PC-3 (cell line): ENCODE data around the gene PRR4. TPM values are rescaled to one million over a fixed set of nuclear protein-coding genes. Genes with fewer than 3 reads are reported as not detected.

Source experiments
- ATAC-seq: fragments of 200-7000 bp; cut with Tn5 transposase; 2 replicates; pipeline ENCODE4 v1.9.1; 2020; ENCODE audit warnings: mild to moderate bottlenecking, moderate library complexity
- Bru-seq: library from RNA; stranded (reverse); fragments of 400-500 nt; gene quantifications from one replicate; lab custom pipeline; 2021; lab: Mats Ljungman, UMichigan
- BruChase-seq, 2 experiments: library from RNA; stranded (reverse); fragments of 400-500 nt; gene quantifications; one replicate each; lab custom pipeline; 2021; lab: Mats Ljungman, UMichigan
- BruUV-seq: library from RNA; stranded (reverse); fragments of 400-500 nt; replicated peaks from 2 replicates; lab custom pipeline; 2021; lab: Mats Ljungman, UMichigan
- CTCF ChIA-PET: fragments of 300-600 bp; sonication (Branson Sonifier 250); formaldehyde crosslinking; loops from one replicate; lab custom pipeline; 2022; ENCODE audit warnings: antibody characterized with exemption; lab: Charles Lee
- POLR2A ChIA-PET: fragments of 300-600 bp; sonication (Branson Sonifier 250); formaldehyde crosslinking; loops from one replicate; lab custom pipeline; 2022; ENCODE audit warnings: antibody characterized with exemption; ENCODE audit not compliant: unreplicated experiment; lab: Charles Lee
- DNase-seq: peaks from one replicate; pipeline ENCODE4 v3.0.0-alpha.2; 2015
- H2AFZ ChIP-seq: fragments of 300-600 bp; sonication (generic); 2 replicates; pipeline ENCODE4 v1.6.0; 2016; ENCODE audit warnings: antibody characterized with exemption, low read length
- H3F3A ChIP-seq: fragments of 300-600 bp; sonication (generic); one replicate; pipeline ENCODE4 v1.6.0; 2017; ENCODE audit warnings: antibody characterized with exemption, low read length, control low read depth, mild to moderate bottlenecking; ENCODE audit not compliant: unreplicated experiment
- H3K27ac ChIP-seq: fragments of 300-600 bp; sonication (generic); 2 replicates; pipeline ENCODE4 v1.5.1; 2016; ENCODE audit warnings: mild to moderate bottlenecking, low read length
- H3K27me3 ChIP-seq: fragments of 300-600 bp; sonication (generic); 2 replicates; pipeline ENCODE4 v1.6.1; 2016; ENCODE audit warnings: low read length, mixed read lengths
- H3K36me3 ChIP-seq: fragments of 300-600 bp; sonication (generic); 2 replicates; pipeline ENCODE4 v1.6.1; 2016; ENCODE audit warnings: low read depth, mixed run types, low read length, mixed read lengths
- H3K4me1 ChIP-seq: fragments of 300-600 bp; sonication (generic); 2 replicates; pipeline ENCODE4 v1.5.1; 2016; ENCODE audit warnings: low read length; ENCODE audit not compliant: insufficient read depth
- H3K4me2 ChIP-seq: fragments of 300-600 bp; sonication (generic); 2 replicates; pipeline ENCODE4 v1.6.0; 2016; ENCODE audit warnings: low read length
- H3K4me3 ChIP-seq: fragments of 300-600 bp; sonication (generic); 2 replicates; pipeline ENCODE4 v1.5.1; 2016; ENCODE audit warnings: mild to moderate bottlenecking, low read length, mixed read lengths
- H3K79me2 ChIP-seq: fragments of 300-600 bp; sonication (generic); 2 replicates; pipeline ENCODE4 v1.6.1; 2017; ENCODE audit warnings: low read length, mixed read lengths
- H3K9ac ChIP-seq: fragments of 300-600 bp; sonication (generic); 2 replicates; pipeline ENCODE4 v1.6.0; 2016; ENCODE audit warnings: mild to moderate bottlenecking, low read length
- H3K9me2 ChIP-seq: fragments of 300-600 bp; sonication (generic); replicated peaks from 2 replicates; pipeline ENCODE4 v1.6.1; 2016; ENCODE audit warnings: mixed run types, low read length, mixed read lengths
- H3K9me3 ChIP-seq: fragments of 300-600 bp; sonication (generic); 2 replicates; pipeline ENCODE4 v1.6.1; 2016; ENCODE audit warnings: low read length, mixed read lengths
- H4K20me1 ChIP-seq: fragments of 300-600 bp; sonication (generic); 2 replicates; pipeline ENCODE4 v1.6.1; 2016; ENCODE audit warnings: low read length, mixed read lengths
- EZH2 ChIP-seq: fragments of 300-600 bp; sonication (generic); IDR thresholded peaks from one replicate; pipeline ENCODE4 v1.6.1; 2017; ENCODE audit warnings: antibody characterized with exemption, mild to moderate bottlenecking, low read length; ENCODE audit not compliant: unreplicated experiment
- EZH2phosphoT487 ChIP-seq: fragments of 300-600 bp; sonication (generic); IDR thresholded peaks from 2 replicates; pipeline ENCODE4 v1.6.1; 2018; ENCODE audit warnings: mild to moderate bottlenecking, antibody characterized with exemption, low read length, borderline replicate concordance
- intact Hi-C: fragments of 100-400 bp; cut with micrococcal nuclease; formaldehyde crosslinking; loops from 2 replicates; pipeline ENCODE4 v1.9.0; 2023
- long read RNA-seq: library from polyadenylated mRNA; unstranded; transcript quantifications from one replicate; pipeline ENCODE4 v2.0.0, GENCODE V29; 2021; ENCODE audit not compliant: unreplicated experiment
- total RNA-seq: library from RNA; depleted of rRNA; stranded (reverse); fragments of >200 nt; gene quantifications from 2 replicates; pipeline ENCODE4 v1.2.3, GENCODE V29; 2014; rRNA removed
- TF ChIP-seq, protein P1 (sequence below): fragments of 300-600 bp; sonication (generic); conservative IDR thresholded peaks from 2 replicates; pipeline ENCODE4 v1.5.1; 2017; ENCODE audit warnings: antibody characterized with exemption, low read depth, mild to moderate bottlenecking, low read length

The PRR4 gene, protein sequence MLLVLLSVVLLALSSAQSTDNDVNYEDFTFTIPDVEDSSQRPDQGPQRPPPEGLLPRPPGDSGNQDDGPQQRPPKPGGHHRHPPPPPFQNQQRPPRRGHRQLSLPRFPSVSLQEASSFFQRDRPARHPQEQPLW
- total RNA-seq: 3.5 and 9.3 TPM in 2 replicates
- percentile 64 among the genes with signal in this experiment for Bru-seq, nascent RNA
- percentile 58 among the genes with signal in this experiment for BruChase-seq, experiment 1, labeled RNA remaining after a 6-hour chase
- BruChase-seq, experiment 2, labeled RNA remaining after a 2-hour chase: percentile 76 among the genes with signal in this experiment
- long read RNA-seq, transcript PRR4-201 (4 exons, 563 nt): major isoform, 12 of 15 reads
- long read RNA-seq, partial matches to known transcripts: 0 of 15 reads
- long read RNA-seq, other reads (novel, unspliced or antisense): 2 of 15 reads

DNA sequence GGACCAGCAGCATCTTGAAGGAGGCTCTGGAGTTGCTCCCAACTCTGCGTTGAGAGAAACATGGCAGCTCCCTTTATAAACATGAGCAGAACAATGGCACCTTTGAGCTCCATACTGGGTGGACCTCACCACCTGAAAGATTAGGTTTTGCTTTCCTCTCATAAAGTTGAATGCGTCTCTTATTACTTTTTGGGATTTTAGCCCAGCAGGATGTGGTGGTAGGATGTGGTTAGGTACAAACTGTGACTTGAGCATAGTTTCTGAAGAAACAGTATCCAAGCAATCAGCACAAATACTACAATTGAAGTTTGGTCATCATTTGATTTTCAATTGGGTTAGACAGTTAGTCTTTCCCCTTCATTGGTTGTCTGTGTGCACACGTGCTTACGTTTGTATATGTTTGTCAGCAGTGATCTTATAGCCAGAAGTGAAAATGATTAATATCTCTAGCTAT, at the start of gene PRR4:
TSS of gene PRR4 (minus strand) at position 51 of the 454 bp plus-strand sequence. CDS start at position 13, 38 bp downstream.
- peak within 1 kb of the TSS; percentile 55 for H3K9ac ChIP-seq

DNA sequence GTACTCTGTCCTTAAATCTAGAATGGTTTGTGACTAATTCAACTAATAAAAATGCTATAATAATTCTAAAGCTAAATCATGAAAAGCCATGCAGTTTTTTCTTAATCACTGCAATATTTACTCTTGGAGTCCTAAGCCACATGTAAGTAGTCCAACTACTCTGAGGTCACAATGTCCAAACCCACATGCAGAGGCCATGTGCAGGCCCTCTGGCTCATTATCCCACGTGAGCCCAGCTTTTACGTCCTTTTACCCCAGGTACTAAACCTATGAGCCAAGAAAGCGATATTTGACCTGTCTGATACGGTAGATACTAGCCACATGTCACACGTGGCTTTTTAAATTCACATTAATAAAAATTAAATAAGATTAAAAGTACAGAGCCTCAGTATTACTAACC, 47.6 kb upstream of the PRR4 start:
- DNase-seq: no peak
- H3K9me2 ChIP-seq: no peaks in the 10 kb centered on the region
- H3K4me1 ChIP-seq: no peaks in the 10 kb centered on the region
- H3K9me3 ChIP-seq: no peaks in the 10 kb centered on the region
- no peaks in the 10 kb centered on the region for H3K79me2 ChIP-seq
- no TSS peak for BruUV-seq
- H3K27me3 ChIP-seq: no peaks in the 10 kb centered on the region
- no peaks in the 10 kb centered on the region for H3K36me3 ChIP-seq
- POLR2A ChIA-PET: no interaction called here
- TF ChIP-seq EZH2phosphoT487 (no peak), EZH2 (no peak)
- CTCF ChIA-PET: no interaction called here
- no peak overlapping the region for H3K4me3 ChIP-seq
- no peak overlapping the region for H3K4me2 ChIP-seq
- no peak overlapping the region for H2AFZ ChIP-seq
- H3K9ac ChIP-seq: no peak overlapping the region
- H3F3A ChIP-seq: no peaks in the 10 kb centered on the region
- intact Hi-C loops: no loop called here
- H3K27ac ChIP-seq: no peak overlapping the region
- no peak for ATAC-seq
- H4K20me1 ChIP-seq: no peaks in the 10 kb centered on the region

More for the DNA sequence above, at the start of gene PRR4:
- Histone ChIP-seq H3K4me3 (no peak within 1 kb of the TSS), H3K36me3 (no peaks in the 10 kb centered on the region), H4K20me1 (no peaks in the 10 kb centered on the region), H3K79me2 (no peaks in the 10 kb centered on the region), H3K4me1 (peaks cover 30% of the 10 kb centered on the region), H3K27ac (peak within 1 kb of the TSS; percentile 90), H2AFZ (0 out of 2 replicates have a peak within 1 kb of the TSS, but pooled peaks have one; percentile 14), H3K9me2 (no peaks in the 10 kb centered on the region), H3K4me2 (peak within 1 kb of the TSS; percentile 46), H3F3A (no peaks in the 10 kb centered on the region), H3K27me3 (no peaks in the 10 kb centered on the region), H3K9me3 (no peaks in the 10 kb centered on the region)
- POLR2A ChIA-PET: interaction anchor here (0.5 to 1.0 kb wide), 5 partner anchors 11 to 1969 kb away, joined by 3 to 10 read pairs (median 4); partner anchors contain the start of gene SMIM10L1
- no peak for TF ChIP-seq EZH2phosphoT487
- no peak for TF ChIP-seq EZH2
- TF ChIP-seq, protein P1, sequence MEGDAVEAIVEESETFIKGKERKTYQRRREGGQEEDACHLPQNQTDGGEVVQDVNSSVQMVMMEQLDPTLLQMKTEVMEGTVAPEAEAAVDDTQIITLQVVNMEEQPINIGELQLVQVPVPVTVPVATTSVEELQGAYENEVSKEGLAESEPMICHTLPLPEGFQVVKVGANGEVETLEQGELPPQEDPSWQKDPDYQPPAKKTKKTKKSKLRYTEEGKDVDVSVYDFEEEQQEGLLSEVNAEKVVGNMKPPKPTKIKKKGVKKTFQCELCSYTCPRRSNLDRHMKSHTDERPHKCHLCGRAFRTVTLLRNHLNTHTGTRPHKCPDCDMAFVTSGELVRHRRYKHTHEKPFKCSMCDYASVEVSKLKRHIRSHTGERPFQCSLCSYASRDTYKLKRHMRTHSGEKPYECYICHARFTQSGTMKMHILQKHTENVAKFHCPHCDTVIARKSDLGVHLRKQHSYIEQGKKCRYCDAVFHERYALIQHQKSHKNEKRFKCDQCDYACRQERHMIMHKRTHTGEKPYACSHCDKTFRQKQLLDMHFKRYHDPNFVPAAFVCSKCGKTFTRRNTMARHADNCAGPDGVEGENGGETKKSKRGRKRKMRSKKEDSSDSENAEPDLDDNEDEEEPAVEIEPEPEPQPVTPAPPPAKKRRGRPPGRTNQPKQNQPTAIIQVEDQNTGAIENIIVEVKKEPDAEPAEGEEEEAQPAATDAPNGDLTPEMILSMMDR: no peak
- no TSS peak for BruUV-seq
- intact Hi-C loops: no loop called here
- CTCF ChIA-PET: no interaction called here
- ATAC-seq: peak; percentile 90
- peak; percentile 84 for DNase-seq

DNA sequence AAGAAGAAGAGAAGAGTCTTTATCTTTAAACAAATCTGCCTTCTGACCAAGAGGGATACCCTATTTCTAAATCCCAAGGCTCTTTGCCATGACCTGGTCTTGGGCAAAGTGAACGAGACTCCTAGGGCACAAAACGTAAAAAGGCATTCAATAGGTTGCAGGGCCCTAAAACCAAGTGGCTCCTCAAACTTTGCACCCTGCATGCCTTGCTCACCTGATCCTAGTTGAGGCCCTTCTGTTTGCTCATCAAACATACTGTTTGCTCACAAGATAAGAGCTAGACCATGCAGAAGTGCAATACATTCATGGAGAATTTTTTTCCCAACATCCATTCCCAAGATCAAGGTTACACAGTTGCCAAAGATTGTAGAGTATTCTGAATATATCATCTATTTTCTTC, 42.7 kb upstream of the PRR4 start:
- Histone ChIP-seq H3K36me3 (no peaks in the 10 kb centered on the region), H3K4me3 (no peak overlapping the region), H3K4me2 (no peak overlapping the region), H2AFZ (no peak overlapping the region), H3K9me2 (no peaks in the 10 kb centered on the region), H3K79me2 (no peaks in the 10 kb centered on the region), H3K27ac (no peak overlapping the region), H3K9me3 (no peaks in the 10 kb centered on the region), H3K4me1 (no peaks in the 10 kb centered on the region), H3F3A (no peaks in the 10 kb centered on the region), H3K9ac (no peak overlapping the region), H3K27me3 (no peaks in the 10 kb centered on the region), H4K20me1 (no peaks in the 10 kb centered on the region)
- BruUV-seq: no TSS peak
- no peak for TF ChIP-seq EZH2phosphoT487
- TF ChIP-seq, protein P1: no peak
- TF ChIP-seq EZH2: no peak
- ChIA-PET CTCF (no interaction called here), POLR2A (no interaction called here)
- intact Hi-C loops: no loop called here
- ATAC-seq: no peak
- no peak for DNase-seq
